ENCODE results near the gene GLI2.

DNA sequence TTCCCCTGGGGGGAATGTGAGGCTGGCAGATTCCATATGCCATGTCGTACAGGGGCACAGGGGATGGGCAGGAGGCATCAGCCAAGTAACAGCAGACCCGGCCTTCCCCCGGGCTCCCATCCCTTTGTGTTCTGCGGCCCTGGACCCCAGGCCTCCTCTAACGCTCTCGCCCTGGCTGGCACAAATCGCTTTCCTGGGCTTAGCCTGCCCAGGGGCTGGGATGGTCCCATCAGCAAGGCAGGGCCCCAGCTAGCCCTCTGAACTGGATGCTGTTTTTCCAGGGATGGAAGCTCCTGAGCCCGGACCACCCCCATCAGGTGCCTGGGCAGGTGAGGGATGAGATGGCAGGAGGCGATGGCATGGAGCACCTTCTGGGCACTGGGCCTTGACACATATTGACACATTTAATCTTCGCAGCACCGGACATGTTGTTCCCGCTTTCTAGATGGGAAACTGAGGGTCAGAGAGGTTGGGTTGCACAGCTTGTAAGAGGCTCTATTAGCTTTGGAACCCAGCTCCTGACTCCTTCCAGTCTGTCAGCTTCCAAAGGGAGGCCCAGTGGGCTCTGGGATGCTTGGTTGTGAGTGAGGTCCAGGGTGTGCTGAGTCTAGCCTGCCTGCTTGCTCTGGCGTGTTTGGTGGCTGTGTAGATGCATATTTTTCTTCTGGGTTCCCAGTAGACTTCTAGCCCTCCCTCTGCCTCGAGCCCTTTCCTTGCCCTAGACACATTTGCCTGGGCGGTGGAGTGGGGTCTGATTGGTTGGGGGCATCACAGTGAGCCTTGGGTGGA lies 40.3 kb downstream of the GLI2 start:
- TF ChIP-seq CTCF (conservative IDR thresholded peaks at IDR 0.05 in 1 of 2, IDR thresholded peaks at IDR 0.05 in 1 of 2; ENCODE audit: extremely low read depth in 1 of 2, insufficient read depth in 1 of 2, low read depth in 1 of 2, low read length in 2 of 2), result no peak
- no peak for TF ChIP-seq EZH2 (IDR thresholded peaks at IDR 0.05; ENCODE audit: borderline replicate concordance, low read length)

Data from mammary epithelial cell (primary cell).